Nephron progenitor cell (in vitro differentiated cells): ENCODE measurements around the gene SLC46A3.
A peak's percentile ranks its signal among the peaks of the same experiment; 100 is the strongest.

ENCODE experiments used
- DNase-seq: peaks from one replicate; pipeline ENCODE4 v3.0.0; 2021
- H3K27ac Mint-ChIP-seq: 2 replicates; pipeline ENCODE4 v1.8.0; 2021; ENCODE audit warnings: mild to moderate bottlenecking, moderate library complexity, mixed read lengths
- H3K27me3 Mint-ChIP-seq: 2 replicates; pipeline ENCODE4 v1.8.0; 2021; ENCODE audit warnings: mild to moderate bottlenecking, low read depth, mixed read lengths; ENCODE audit not compliant: poor library complexity
- H3K36me3 Mint-ChIP-seq: 2 replicates; pipeline ENCODE4 v1.8.0; 2021; ENCODE audit warnings: low read depth, mixed read lengths
- H3K4me1 Mint-ChIP-seq: 2 replicates; pipeline ENCODE4 v1.8.0; 2021; ENCODE audit warnings: mixed read lengths
- H3K4me3 Mint-ChIP-seq: 2 replicates; pipeline ENCODE4 v1.8.0; 2021; ENCODE audit warnings: mild to moderate bottlenecking, moderate library complexity, mixed read lengths
- H3K9me3 Mint-ChIP-seq: 2 replicates; pipeline ENCODE4 v1.8.0; 2021; ENCODE audit warnings: mild to moderate bottlenecking, moderate library complexity, mixed read lengths
- CTCF ChIP-seq: fragments of 200-600 bp; sonication (generic); IDR thresholded peaks from 2 replicates; pipeline ENCODE4 v1.5.0; 2021; ENCODE audit warnings: antibody characterized with exemption

The SLC46A3 gene

GRCh38 chr13:28666897-28667488 lies 51.8 kb downstream of the SLC46A3 start:
- Mint-ChIP-seq H3K27ac (no peak overlapping the region), H3K36me3 (peaks cover 73% of the 10 kb centered on the region), H3K9me3 (no peaks in the 10 kb centered on the region), H3K27me3 (no peaks in the 10 kb centered on the region), H3K4me1 (peaks cover under 1% of the 10 kb centered on the region), H3K4me3 (no peak overlapping the region)
- no peak for TF ChIP-seq CTCF
- no peak for DNase-seq

DNA sequence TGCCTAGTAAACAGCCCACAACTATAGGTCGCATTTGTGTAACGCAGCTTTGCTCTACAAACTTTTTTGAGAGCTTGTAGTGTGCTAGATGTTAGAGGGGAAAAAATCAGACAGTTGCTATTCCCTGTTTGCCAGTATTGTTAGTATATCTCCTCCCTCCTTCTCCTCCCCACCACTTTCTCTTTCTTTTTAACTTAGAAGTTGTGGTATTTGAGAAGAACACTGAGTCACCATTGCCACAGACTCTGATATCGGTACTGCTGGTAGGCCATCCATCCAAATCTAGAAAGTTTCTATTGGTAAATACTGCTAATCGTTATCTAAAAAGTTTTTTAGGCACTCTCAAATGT lies 59.2 kb downstream of the SLC46A3 start:
- no peaks in the 10 kb centered on the region for H3K9me3 Mint-ChIP-seq
- H3K4me3 Mint-ChIP-seq, result peak overlapping the region; percentile 87
- H3K27ac Mint-ChIP-seq, result peak overlapping the region; percentile 98
- H3K27me3 Mint-ChIP-seq, result no peaks in the 10 kb centered on the region
- peaks cover 53% of the 10 kb centered on the region for H3K4me1 Mint-ChIP-seq
- TF ChIP-seq CTCF, result no peak
- peaks cover 7% of the 10 kb centered on the region for H3K36me3 Mint-ChIP-seq
- no peak for DNase-seq

- H3K27ac Mint-ChIP-seq, result peak within 1 kb of the TSS; percentile 98
- H3K36me3 Mint-ChIP-seq, result peaks cover 5% of the 10 kb centered on the region
- H3K4me1 Mint-ChIP-seq, result peaks cover 53% of the 10 kb centered on the region
- no peaks in the 10 kb centered on the region for H3K27me3 Mint-ChIP-seq
- no peak for TF ChIP-seq CTCF
- H3K4me3 Mint-ChIP-seq, result peak within 1 kb of the TSS; percentile 87
- peak; percentile 88 for DNase-seq
- H3K9me3 Mint-ChIP-seq, result no peaks in the 10 kb centered on the region
Observed at GRCh38 chr13:28658796-28659620, 59.8 kb downstream of the SLC46A3 start, which contains the start of gene POMP. Gene POMP, plus strand, starts transcription at chr13:28659130. Its CDS starts 55 bp downstream, at chr13:28659185.

DNA sequence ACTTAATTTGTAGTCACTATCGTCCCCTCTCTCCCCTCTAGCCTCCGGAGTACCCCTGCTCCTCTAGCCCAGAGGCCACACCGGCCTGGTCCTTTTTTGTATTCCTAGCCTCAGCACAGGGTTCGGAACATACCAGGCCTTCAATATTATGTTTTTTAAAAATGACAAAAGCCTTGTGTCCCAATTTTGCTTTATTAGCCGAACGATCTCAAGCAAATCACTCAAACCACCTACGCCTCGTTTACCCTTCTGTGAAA lies 60.3 kb downstream of the SLC46A3 start:
- H3K36me3 Mint-ChIP-seq, result peaks cover 5% of the 10 kb centered on the region
- no peak for TF ChIP-seq CTCF
- H3K4me1 Mint-ChIP-seq, result peaks cover 53% of the 10 kb centered on the region
- no peaks in the 10 kb centered on the region for H3K27me3 Mint-ChIP-seq
- H3K9me3 Mint-ChIP-seq, result no peaks in the 10 kb centered on the region
- peak overlapping the region; percentile 87 for H3K4me3 Mint-ChIP-seq
- peak overlapping the region; percentile 59 for H3K27ac Mint-ChIP-seq
- DNase-seq, result no peak

- Mint-ChIP-seq H3K4me1 (peaks cover 56% of the 10 kb centered on the region), H3K36me3 (peaks cover 5% of the 10 kb centered on the region), H3K27me3 (no peaks in the 10 kb centered on the region), H3K4me3 (peak overlapping the region; percentile 87), H3K9me3 (no peaks in the 10 kb centered on the region), H3K27ac (peak overlapping the region; percentile 59)
- DNase-seq, result no peak
- no peak for TF ChIP-seq CTCF
Observed at GRCh38 chr13:28657784-28658538, 60.8 kb downstream of the SLC46A3 start.
